HTR-8/SVneo (cell line): ENCODE results near the gene CNP.
A peak's percentile ranks its signal among the peaks of the same experiment; 100 is the strongest.

ENCODE experiments used
- DNase-seq: peaks from one replicate; pipeline ENCODE4 v3.0.0; 2011; ENCODE audit warnings: low spot score, mixed read lengths; ENCODE audit not compliant: insufficient read length
- FAIRE-seq: peaks from 2 replicates; lab custom pipeline; 2011; peaks lifted over from hg19 to GRCh38; lab: Jason Lieb, UNC

The CNP gene

DNA sequence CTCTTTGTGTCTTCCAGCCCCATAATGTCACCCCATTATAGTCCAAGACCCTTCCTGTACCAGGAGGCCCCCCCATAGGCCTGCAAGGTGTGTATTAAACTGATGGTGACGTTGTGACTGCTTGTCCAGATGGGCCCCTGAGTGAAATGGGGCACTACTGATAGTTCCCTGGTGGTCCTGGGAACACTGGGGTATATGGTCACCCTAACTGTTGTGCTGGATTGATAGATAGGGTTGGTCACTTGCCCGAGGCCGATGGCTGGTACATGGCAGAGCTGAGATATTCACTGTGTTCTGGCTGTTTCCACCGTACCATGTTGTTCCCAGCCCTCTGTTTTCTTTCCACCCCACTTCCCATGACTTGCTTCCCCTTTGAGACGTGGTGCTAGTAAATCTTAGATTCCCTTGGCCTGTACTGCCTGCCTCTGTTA, 4.3 kb downstream of the CNP start:
- FAIRE-seq (peak; percentile 36), DNase-seq (no peak)

DNA sequence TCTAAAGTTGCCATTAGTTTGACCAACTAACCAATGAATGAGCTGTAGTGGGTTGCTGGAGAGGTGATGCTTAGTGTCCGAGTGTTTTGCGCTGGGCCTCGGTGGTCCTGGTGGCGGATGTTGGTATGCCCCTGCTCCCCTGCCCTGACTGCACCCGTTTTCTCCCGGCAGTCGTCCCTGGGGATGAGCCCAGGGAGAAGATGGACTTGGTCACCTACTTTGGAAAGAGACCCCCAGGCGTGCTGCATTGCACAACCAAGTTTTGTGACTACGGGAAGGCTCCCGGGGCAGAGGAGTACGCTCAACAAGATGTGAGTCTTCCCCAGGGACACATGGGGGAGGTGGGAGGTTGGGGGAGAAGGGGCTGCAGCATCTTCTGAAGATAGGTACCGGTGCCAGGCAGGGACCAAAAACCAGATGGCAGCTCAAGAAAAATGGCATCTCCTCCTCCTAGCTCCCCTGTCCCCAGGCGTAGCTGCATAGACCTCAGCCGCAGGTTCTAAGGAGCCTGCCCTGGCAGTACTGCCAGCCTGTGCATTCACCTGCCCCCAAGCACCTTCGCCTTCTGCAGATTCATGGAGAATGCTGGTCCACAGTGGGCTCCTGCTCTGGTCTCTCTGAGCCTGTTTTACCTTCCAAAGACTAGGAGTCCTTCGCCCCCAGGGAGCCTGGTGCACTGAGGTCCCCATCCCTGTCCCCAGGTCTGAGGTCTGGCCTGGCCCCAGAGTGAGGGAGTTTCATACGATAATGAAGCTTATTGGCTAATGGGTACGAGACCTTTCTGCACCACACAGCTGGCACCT, 5.3 kb downstream of the CNP start:
- no peak for DNase-seq
- FAIRE-seq = no peak

DNA sequence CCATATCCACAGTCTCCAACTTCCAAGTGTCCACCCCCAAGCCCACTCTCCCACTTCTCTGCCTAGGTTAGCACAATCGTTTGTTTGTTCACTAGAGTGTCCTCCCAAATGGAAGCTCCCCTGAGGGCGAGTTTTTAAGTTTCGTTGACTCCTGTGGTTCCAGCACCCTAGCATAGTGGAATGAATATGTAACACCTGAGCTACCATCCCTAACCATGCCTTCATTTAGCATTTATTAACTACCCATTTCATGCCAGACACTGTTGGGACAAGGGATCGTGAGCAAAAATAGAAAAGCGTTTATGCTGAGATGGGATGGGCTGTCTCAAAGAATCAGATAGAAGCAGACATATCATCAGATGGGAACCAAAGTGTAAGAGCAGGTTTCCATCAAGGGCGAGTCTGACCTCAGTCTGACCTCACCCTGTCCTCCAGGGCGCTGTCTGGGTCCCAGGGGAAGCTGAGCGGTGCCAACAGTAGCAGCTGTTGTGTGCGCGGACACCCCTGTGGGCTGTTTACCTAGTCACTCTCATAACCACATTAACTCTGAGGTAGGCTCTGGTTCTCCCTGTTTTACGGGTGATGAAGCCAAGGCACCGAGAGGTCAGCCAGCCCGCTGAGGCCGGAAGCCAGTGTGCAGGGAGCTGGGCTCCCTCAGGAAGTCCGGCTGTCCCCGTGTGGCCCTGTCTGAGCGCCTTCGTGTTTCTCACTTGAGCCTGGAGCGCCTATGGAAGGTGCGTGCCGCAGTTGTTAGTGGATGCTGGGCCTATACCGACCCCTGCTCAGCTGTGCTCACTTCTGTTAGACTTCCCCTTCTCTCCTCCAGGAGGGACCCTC, 6.2 kb downstream of the CNP start:
- DNase-seq = no peak
- FAIRE-seq = peak; percentile 16

DNA sequence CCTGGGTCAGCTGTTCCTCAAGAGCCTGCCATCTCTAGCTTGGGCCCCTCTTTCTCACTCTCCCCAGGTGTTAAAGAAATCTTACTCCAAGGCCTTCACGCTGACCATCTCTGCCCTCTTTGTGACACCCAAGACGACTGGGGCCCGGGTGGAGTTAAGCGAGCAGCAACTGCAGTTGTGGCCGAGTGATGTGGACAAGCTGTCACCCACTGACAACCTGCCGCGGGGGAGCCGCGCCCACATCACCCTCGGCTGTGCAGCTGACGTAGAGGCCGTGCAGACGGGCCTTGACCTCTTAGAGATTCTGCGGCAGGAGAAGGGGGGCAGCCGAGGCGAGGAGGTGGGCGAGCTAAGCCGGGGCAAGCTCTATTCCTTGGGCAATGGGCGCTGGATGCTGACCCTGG, 6.8 kb downstream of the CNP start:
- DNase-seq = no peak
- no peak for FAIRE-seq

DNA sequence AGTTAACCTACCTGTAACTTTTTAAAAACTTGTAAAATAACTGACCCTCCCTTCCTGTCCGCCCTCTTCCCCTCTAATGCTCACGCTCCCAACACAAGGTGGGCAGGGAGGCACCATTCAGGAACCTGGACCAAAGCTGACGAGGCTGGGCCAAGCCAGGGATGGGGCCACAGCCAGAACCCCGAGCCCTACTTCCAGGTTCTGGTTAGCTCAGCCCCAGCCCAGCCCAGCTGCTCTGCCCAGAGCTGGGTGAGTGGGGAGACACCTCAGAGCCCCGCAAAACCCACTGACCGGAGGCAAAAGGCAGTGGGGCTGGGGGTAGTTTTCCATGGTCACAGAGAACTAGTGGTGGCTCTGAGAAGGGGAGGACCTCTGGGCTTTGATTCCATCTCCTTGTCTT, 7.4 kb downstream of the CNP start:
- no peak for DNase-seq
- no peak for FAIRE-seq

DNA sequence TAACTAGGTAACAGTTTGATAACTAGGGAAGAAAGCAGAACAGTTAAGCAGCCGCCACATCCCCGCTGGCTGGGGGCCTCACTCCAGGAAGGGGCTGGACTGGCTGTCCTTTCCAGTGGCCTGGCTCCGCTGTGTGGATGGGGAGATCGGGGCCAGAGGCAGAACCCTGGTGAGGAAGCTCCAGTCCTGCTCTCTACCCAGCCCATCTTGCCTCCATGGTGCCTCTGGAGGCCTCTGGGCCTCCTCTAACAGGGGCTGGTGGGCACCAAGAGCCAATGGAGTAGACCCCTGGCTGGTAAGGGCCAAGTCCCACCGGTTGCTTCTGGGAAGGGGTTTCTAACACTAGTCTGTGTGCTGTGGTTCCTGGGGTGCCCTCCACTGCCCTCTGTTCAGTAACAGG, 8.1 kb downstream of the CNP start:
- no peak for FAIRE-seq
- DNase-seq = no peak

DNA sequence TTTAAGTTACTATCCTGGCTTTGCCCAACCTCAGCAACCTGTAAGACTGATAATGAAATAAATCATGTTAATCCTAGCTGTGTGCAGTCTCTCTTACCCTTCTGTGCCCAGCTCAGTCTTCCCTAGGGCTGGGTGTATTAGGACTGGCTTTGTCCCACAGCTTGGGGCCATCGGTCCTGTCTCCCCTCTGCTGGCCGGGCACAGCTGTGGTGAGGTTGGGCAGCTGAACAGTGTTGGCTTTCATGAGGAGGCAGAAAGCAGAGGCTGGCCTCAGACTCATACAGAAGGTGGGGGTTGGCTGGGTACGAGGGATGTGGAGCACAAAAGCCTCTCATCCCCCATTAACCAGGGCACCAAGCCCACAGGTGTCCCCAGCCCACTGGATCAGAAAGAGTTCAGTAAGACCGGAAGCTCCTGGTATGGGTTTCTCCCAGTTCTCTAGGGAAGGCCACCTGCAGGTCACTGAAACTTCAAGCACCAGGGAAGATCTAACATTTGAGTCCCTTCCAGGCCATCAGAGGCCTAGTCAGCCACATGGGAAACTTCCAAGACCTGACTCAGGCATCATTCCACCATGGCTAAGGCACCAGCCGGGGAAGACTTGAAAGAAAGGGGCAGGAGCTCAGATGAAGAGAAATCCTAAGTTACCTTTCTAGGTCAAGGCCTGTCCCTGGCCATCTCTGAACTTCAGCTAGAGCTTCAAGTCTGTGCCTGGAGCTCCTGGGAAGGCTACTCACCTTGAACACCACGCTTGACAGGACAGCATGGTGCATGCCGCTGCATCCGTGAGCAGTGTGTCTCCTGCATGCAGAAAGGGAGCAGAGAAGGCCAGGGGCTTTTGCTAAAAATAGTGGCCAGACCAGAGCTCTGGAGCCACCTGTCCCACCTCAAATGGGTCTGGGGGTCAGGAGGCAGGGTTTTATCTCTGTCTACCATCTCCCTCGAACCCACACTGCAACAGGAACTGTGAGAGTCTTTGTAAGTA, 8.8 kb downstream of the CNP start:
- DNase-seq (no peak), FAIRE-seq (no peak)

DNA sequence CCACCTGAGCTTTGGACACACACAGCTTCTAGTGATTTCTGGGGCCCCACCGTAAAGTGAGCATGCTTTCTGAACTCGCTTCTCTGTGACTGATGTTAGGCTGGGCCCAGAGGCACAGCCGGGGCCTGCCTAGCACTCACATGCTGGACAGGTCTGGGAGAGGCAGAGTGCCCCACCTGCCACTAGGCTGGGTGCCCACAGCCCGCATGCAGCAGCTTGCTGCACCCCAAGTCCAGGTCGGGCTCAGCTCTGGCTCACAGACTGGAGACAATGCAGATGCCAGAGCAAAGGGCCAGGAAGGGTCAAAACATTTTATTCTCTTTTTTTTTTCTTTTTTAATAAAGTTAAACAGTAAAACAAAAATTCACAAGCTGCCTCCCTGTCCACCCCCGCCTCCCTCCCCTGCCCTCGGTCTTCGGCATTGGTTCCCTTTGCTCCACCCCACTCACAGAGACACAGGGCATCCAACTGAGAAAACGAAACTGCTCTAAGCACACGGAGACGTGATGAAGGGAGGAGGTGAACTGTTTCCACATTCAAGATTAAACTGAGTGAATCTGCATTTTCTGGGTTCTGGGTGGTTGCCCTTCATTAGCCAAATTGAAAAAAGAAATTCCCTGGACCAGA, 9.7 kb downstream of the CNP start:
- no peak for DNase-seq

DNA sequence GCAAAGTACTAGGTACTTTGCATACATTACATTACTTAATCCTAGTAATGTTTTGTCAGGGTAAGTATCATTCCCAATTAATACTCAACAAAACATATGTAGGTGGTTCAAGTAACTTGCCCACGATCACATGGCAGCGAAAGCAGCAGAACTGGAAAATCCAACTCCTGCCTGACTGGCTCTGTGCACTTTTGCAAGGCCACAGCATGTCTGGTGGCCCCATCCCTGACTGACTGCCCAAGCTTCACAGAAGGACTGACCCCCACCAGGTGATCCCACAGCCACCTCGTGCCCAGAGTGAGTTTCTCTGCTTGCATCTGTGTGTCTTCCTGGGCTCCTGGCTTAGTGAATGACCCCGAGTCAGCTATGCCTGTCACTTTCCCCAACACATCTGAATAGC, 11.4 kb downstream of the CNP start:
- DNase-seq (no peak), FAIRE-seq (no peak)

More for the DNA sequence above, 9.7 kb downstream of the CNP start:
- no peak for FAIRE-seq

DNA sequence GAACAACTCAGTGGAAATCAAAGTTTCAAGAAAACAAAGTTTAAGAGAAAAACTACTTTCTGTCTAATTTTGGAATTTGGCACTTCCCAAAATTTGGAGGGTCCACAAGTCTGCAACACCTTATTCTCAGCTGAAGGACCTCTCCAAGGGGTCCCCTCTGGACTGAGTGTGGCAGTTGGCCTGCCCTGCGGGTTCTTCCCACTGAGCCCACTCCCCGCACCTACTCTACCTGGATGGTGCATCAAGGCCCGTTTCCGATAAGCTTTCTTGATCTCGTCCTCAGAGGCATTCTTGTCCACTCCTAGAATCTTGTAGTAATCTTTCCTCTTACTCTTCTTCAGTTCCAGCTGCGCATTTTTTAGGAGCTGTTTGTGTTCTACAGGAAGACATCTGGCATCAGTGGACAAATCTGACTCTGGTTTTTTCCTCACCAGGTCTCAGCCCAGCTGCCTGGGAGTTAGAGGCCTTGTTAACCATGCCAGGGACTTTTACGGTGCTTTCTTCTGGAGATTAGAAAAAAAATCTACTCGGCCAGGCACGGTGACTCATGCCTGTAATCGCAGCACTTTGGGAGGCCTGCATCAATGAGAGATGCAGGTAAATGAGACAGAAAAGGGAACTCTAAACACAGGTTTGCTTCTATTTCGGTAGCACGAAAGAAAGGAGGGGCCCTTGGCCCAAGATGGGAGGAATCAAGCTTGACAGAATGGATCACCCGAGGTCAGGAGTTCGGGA, 15.6 kb downstream of the CNP start:
- DNase-seq = no peak
- FAIRE-seq = no peak

DNA sequence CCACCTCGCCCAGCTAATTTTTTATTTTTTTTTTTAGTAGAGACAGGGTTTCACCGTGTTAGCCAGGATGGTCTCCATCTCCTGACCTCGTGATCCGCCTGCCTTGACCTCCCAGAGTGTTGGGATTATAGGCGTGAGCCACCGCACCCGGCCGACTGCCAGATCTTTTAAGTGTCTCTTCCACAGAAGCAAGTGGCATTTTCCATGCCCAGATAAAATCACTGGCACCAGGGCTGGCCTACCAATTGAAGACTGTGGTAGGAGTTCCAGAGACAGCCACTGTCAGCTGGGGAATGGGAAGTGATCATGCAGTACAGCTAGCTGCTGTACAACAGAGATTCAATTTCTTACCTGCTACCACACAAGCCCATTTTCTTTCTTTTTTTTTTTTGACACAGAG, 17.9 kb downstream of the CNP start:
- FAIRE-seq (no peak), DNase-seq (no peak)

DNA sequence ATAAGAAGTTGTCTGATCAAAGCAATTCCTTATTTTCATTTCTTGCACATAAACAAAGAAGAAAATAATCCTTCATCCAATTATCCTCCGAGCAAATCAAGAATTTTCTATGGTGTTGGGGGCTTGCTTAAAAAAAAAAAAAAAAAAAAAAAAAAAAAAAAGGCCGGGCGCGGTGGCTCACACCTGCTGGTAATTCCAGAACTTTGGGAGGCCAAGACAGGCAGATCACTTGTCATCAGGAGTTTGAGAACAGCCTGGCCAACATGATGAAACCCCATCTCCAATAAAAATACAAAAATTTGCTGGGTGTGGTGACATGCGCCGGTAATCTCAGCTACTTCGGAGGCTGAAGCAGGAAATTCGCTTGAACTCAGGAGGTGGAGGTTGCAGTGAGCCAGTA, 19.3 kb downstream of the CNP start:
- FAIRE-seq (no peak), DNase-seq (no peak)

DNA sequence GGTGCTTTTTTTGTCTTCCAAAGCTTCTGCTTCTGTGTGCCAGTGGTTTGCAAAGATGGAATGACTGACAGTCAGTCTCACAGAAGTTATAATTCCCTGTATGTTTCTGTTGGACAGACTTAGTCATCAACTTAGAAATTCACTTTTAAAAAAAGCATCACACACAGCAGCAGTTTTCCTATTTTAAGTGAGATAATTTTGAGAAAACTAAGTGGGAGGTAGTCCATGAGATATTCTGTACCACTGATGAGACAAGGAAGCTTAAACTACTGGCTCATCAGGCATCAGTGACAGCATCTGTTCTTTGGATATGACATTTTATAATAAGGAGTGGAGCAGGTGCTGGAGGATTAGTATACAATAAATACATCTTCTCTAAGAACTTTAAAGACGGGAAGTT, 20.0 kb downstream of the CNP start:
- DNase-seq = no peak
- no peak for FAIRE-seq

DNA sequence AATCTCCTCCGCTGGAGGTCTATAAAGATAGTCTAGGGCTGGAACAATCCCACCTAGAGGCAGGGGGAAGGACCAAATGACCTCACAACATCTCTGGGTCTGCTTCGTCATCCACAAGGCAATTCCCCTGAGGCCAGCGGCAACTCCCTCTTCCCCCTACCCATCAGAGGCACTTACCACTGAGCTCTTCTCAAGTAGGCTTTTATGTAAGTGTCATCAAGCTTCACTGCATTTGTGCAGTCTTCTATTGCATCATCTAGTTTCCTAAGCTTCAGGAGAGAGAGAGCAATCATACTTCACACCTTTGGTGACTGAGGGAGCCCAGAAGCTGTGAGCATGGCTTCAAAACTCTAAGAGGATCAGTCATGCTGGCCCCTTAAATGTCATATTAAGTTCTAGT, 21.0 kb downstream of the CNP start:
- DNase-seq (no peak), FAIRE-seq (no peak)

DNA sequence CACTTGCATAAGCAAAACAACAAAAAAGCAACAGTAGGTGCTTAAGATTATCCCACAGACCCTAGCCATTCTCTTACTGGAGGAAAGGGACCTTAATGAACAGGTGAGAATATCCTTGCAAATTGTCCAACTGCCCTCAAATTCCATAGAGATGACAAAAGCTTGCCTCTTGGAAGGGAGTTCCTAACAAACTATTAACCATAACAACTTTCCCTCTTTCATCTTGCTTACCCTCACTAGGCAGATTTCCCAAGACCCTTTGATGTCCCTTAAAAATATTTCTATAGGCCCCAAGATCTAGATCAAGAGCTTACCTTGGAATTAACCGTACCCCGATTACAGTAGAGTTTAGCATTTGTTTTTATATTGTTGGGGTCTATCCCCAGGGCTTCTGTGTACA, 21.8 kb downstream of the CNP start:
- DNase-seq = no peak
- no peak for FAIRE-seq

DNA sequence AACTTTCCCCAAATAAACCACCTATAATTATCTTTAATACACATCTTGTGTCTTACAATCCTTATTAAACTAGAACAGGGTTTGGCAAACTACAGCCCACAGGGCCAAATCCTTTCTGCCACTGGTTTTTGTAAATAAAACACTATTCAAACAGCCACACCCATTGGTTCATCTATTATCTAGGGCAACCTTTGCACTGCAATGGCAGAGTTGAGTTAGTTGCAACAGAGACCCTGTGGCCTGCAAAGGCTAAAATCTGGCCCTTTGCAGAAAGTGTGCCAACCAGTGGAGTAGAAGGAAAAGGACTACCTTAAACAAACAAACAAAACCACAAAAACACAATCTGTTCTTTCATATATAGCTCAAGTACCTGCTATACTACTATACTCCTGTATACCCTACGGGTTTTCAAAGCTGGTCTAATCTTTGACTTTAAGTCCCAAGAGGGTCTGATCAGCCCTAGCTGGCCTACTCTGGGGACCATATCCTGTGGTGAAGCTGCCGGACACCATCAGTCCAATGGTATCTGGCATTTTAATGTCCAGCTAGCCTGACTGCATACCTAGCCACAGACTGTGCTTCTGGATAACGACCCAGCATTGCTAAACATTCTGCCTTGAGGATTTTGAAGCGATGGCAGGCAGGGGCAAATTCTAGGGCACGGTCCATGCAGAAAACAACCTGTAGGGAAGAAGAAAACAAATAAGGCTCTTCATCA, 23.3 kb downstream of the CNP start:
- DNase-seq = no peak
- FAIRE-seq = peak; percentile 54

DNA sequence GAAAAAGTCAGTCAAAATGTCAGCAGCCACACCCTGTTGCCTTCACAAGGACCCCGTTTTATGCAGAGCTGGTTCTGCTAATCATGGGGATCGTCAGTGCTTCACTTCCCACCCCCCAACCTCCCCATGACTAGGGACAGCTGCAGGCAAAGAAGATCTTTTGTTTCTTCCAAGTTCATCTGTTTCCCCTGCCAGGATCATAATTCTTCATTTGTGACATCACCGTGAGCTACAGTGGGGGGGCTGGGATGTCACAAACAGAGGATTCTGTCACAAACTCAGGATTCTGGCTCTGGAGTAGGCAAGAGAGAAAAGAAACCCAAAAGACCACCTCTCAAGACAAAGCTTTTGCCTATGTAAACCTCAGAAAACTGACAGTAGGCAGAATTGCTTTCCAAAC, 26.0 kb downstream of the CNP start:
- FAIRE-seq = no peak
- DNase-seq = no peak

DNA sequence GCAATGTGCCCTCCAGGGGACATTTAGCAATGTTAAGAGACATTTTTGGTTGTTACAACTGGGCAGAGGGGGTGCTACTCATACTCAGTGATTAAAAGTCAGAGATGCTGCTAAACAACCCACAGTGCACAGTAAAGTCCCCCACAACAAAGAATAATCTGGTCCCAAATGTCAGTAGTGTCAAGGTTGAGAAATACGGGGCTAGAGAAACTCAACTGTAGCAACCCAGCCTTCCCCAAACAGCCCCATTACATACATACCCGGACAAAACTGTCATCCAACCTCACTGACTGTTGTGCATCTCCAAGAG, 30.2 kb downstream of the CNP start:
- peak; percentile 31 for FAIRE-seq
- no peak for DNase-seq

DNA sequence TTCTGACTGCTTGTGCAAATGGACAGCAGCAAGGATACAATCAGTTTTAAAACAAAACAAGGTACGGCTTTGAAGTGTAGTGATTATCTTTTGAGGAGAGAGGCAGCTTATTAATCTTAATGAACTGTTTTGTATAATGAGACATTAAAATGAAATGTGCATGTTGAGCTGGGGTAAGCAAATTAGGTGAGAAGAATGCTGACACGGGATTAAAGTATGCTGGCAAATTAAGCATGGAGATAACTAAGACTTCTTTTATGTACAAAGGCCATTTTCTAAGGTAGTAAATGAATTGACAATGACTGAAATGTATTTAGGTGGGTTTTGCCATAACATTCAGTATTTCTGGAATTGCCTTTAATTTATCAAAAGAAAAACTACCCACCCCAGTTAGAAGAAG, 31.9 kb downstream of the CNP start:
- no peak for FAIRE-seq
- DNase-seq = no peak
